ENCODE measurements around the gene FTSJ1.

DNA sequence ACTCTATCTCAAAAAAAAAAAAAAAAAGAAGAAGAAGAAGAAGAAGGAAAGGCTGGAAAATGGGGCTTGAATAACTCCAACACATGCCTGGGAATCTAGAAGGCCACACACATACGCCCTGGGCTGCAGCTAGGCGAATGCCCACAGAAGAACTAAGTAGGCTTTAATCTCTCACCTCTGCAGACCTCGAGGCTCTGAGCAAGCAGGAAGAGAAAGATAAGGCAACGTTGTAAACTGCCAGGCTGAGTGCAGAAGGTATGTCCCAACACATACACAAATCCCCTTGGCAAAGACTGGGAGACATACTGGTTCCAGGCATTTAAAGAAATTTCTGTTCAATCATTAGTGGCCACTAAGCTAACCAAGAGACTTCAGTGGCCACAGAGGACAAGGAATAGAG lies 24.3 kb upstream of the FTSJ1 start:
- TF ChIP-seq CTCF (IDR thresholded peaks at IDR 0.05; ENCODE audit: poor library complexity, severe bottlenecking), result no peak
- TF ChIP-seq REST (IDR thresholded peaks at IDR 0.05; ENCODE audit: borderline replicate concordance), result no peak
- TF ChIP-seq MXI1 (conservative IDR thresholded peaks at IDR 0.05; ENCODE audit: poor library complexity, severe bottlenecking), result no peak

Measured in neural cell (in vitro differentiated cells).